ENCODE data around the gene NPAS4.
A peak's percentile ranks its signal among the peaks of the same experiment; 100 is the strongest.
"Not testable (repeated sequence)": the region's sequence is repeated elsewhere in the genome, so short reads cannot be mapped to it uniquely, and the experiment has no call there.

Gene NPAS4

GRCh38 chr11:66420671-66421476 is at the start of gene NPAS4:
TSS of gene NPAS4 (plus strand) at chr11:66421035. CDS start at chr11:66421180, 145 bp downstream.
- DNase-seq, result no peak

GRCh38 chr11:66371627-66372415 is 49.0 kb upstream of the NPAS4 start, which contains the start of gene SLC29A2:
TSS of gene SLC29A2 (minus strand) at chr11:66371760. CDS start at chr11:66371591, 169 bp downstream.
- peak; percentile 67 to 75 for DNase-seq

- DNase-seq, result no peak
Measured at GRCh38 chr11:66373265-66373664, 47.6 kb upstream of the NPAS4 start.

- DNase-seq, result not testable (repeated sequence)
Measured at GRCh38 chr11:66373690-66374287, 47.0 kb upstream of the NPAS4 start.

GRCh38 chr11:66380264-66380663 is 40.6 kb upstream of the NPAS4 start:
- not testable (repeated sequence) for DNase-seq

- not testable (repeated sequence) for DNase-seq
Measured at GRCh38 chr11:66384316-66384715, 36.5 kb upstream of the NPAS4 start.

- DNase-seq, result peak; percentile 80 to 88
Measured at GRCh38 chr11:66386171-66387069, 34.4 kb upstream of the NPAS4 start.

GRCh38 chr11:66388780-66389386 is 32.0 kb upstream of the NPAS4 start:
- peak; percentile 67 to 69 for DNase-seq

GRCh38 chr11:66391322-66391721 is 29.5 kb upstream of the NPAS4 start:
- no peak for DNase-seq

GRCh38 chr11:66393954-66394353 is 26.9 kb upstream of the NPAS4 start:
- no peak for DNase-seq

GRCh38 chr11:66407651-66408050 is 13.2 kb upstream of the NPAS4 start:
- DNase-seq, result no peak

GRCh38 chr11:66408488-66409214 is 12.2 kb upstream of the NPAS4 start:
- peak; percentile 86 to 96 for DNase-seq

GRCh38 chr11:66409226-66409625 is 11.6 kb upstream of the NPAS4 start:
- no peak for DNase-seq

- no peak for DNase-seq
Measured at GRCh38 chr11:66410191-66410590, 10.6 kb upstream of the NPAS4 start.

GRCh38 chr11:66411323-66411722 is 9.5 kb upstream of the NPAS4 start:
- DNase-seq, result no peak

- no peak for DNase-seq
Measured at GRCh38 chr11:66412110-66412509, 8.7 kb upstream of the NPAS4 start.

GRCh38 chr11:66413167-66413566 is 7.7 kb upstream of the NPAS4 start:
- no peak for DNase-seq

GRCh38 chr11:66414120-66414934 is 6.5 kb upstream of the NPAS4 start:
- no peak for DNase-seq

GRCh38 chr11:66415423-66415822 is 5.4 kb upstream of the NPAS4 start:
- no peak for DNase-seq

GRCh38 chr11:66417000-66417399 is 3.8 kb upstream of the NPAS4 start:
- DNase-seq, result peak in 1 of 2 donors; percentile 17
